HG03575 (cell line): ENCODE measurements around the gene DTNBP1.

ENCODE experiments used
- ATAC-seq: cut with Tn5 transposase; IDR thresholded peaks from one replicate; pipeline ENCODE4 v1.9.1; 2021; ENCODE audit not compliant: unreplicated experiment, insufficient number of reproducible peaks, low FRiP score; ENCODE audit errors: extremely low read depth

Gene DTNBP1

GRCh38 chr6:15662326-15663129 lies at the start of gene DTNBP1:
TSS of gene DTNBP1 (minus strand) at chr6:15663028. CDS start at chr6:15662869, 159 bp downstream.
- ATAC-seq: no peak

GRCh38 chr6:15709651-15710269 lies 46.9 kb upstream of the DTNBP1 start:
- ATAC-seq: no peak

GRCh38 chr6:15708231-15708630 lies 45.4 kb upstream of the DTNBP1 start:
- no peak for ATAC-seq

- ATAC-seq: no peak
These were observed 43.2 kb upstream of the DTNBP1 start for GRCh38 chr6:15705981-15706380.

- no peak for ATAC-seq
These were observed 35.6 kb upstream of the DTNBP1 start for GRCh38 chr6:15698471-15698870.

GRCh38 chr6:15697895-15698294 lies 35.1 kb upstream of the DTNBP1 start:
- ATAC-seq: no peak

- peak; percentile 63 for ATAC-seq
These were observed 28.5 kb upstream of the DTNBP1 start for GRCh38 chr6:15691250-15691869.

- no peak for ATAC-seq
These were observed 27.7 kb upstream of the DTNBP1 start for GRCh38 chr6:15690510-15690909.

- ATAC-seq: no peak
These were observed 27.0 kb upstream of the DTNBP1 start for GRCh38 chr6:15689586-15690482.

GRCh38 chr6:15685619-15686018 lies 22.8 kb upstream of the DTNBP1 start:
- ATAC-seq: no peak

- no peak for ATAC-seq
These were observed 20.4 kb upstream of the DTNBP1 start for GRCh38 chr6:15682965-15683822.

GRCh38 chr6:15681946-15682345 lies 19.1 kb upstream of the DTNBP1 start:
- no peak for ATAC-seq

- ATAC-seq: no peak
These were observed 15.7 kb upstream of the DTNBP1 start for GRCh38 chr6:15678514-15678913.

GRCh38 chr6:15677822-15678221 lies 15.0 kb upstream of the DTNBP1 start:
- ATAC-seq: no peak

- no peak for ATAC-seq
These were observed 12.8 kb upstream of the DTNBP1 start for GRCh38 chr6:15675536-15676220.

- no peak for ATAC-seq
These were observed 12.0 kb upstream of the DTNBP1 start for GRCh38 chr6:15674690-15675386.

GRCh38 chr6:15673666-15674065 lies 10.8 kb upstream of the DTNBP1 start:
- no peak for ATAC-seq
